HepG2 (cell line): ENCODE results near the gene NOL4L. TPM values are rescaled to one million over a fixed set of nuclear protein-coding genes. Genes with fewer than 3 reads are reported as not detected.

Experiments used
- HDAC6 ChIP-seq: fragments of 200-600 bp; sonication (generic); IDR thresholded peaks from 2 replicates; pipeline ENCODE4 v1.7.0; 2017; ENCODE audit warnings: mild to moderate bottlenecking, antibody characterized with exemption, low read length, low read depth
- ISL2 ChIP-seq: sonication (generic); formaldehyde crosslinking; IDR thresholded peaks from 2 replicates; pipeline ENCODE4 v1.5.0; 2020; ENCODE audit warnings: missing genetic modification reagents
- MAFK ChIP-seq, 2 experiments: IDR thresholded peaks in 1 of 2; conservative IDR thresholded peaks in 1 of 2; 2 replicates each; pipeline ENCODE4 v1.6.1; 2011; ENCODE audit warnings: improper control_type of control experiment in 2 of 2, low read length in 2 of 2
- NFRKB ChIP-seq: fragments of 450-650 bp; IDR thresholded peaks from 2 replicates; pipeline ENCODE4 v1.6.1; 2017
- PPARG ChIP-seq: conservative IDR thresholded peaks from 2 replicates; pipeline ENCODE4 v1.6.1; 2016; ENCODE audit warnings: missing biosample characterization, missing genetic modification reagents
- PRDM15 ChIP-seq: sonication (generic); formaldehyde crosslinking; IDR thresholded peaks from 2 replicates; pipeline ENCODE4 v1.4.0; 2020; ENCODE audit warnings: missing genetic modification reagents
- SP1 ChIP-seq, 2 experiments: fragments of 450-650 bp in 1 of 2; sonication (generic) in 1 of 2; formaldehyde crosslinking in 1 of 2; IDR thresholded peaks; 2 replicates each; pipeline versions ENCODE4 v1.4.0 to v1.6.1; 2016 to 2020; ENCODE audit warnings: missing genetic modification reagents in 1 of 2
- ZBTB25 ChIP-seq: IDR thresholded peaks from 2 replicates; pipeline ENCODE4 v1.6.1; 2018; ENCODE audit warnings: missing genetic modification reagents
- ZNF224 ChIP-seq: sonication (generic); formaldehyde crosslinking; IDR thresholded peaks from 2 replicates; pipeline ENCODE4 v1.5.0; 2020; ENCODE audit warnings: mild to moderate bottlenecking, missing genetic modification reagents
- ZNF225 ChIP-seq: sonication (generic); formaldehyde crosslinking; IDR thresholded peaks from 2 replicates; pipeline ENCODE4 v1.4.0; 2020; ENCODE audit warnings: mild to moderate bottlenecking, missing genetic modification reagents
- ZNF230 ChIP-seq: sonication (generic); formaldehyde crosslinking; IDR thresholded peaks from 2 replicates; pipeline ENCODE4 v1.4.0; 2020; ENCODE audit warnings: mild to moderate bottlenecking, missing genetic modification reagents
- ZNF264 ChIP-seq: sonication (generic); formaldehyde crosslinking; IDR thresholded peaks from 2 replicates; pipeline ENCODE4 v1.4.0; 2020; ENCODE audit warnings: missing genetic modification reagents
- ZNF563 ChIP-seq: sonication (generic); formaldehyde crosslinking; IDR thresholded peaks from 2 replicates; pipeline ENCODE4 v1.8.0; 2022; ENCODE audit warnings: mild to moderate bottlenecking, moderate library complexity, missing genetic modification reagents
- ZNF609 ChIP-seq: sonication (generic); formaldehyde crosslinking; IDR thresholded peaks from 2 replicates; pipeline ENCODE4 v1.4.0; 2020; ENCODE audit warnings: mild to moderate bottlenecking, missing genetic modification reagents, borderline replicate concordance
- ZNF737 ChIP-seq: sonication (generic); formaldehyde crosslinking; IDR thresholded peaks from 2 replicates; pipeline ENCODE4 v1.5.0; 2020; ENCODE audit warnings: missing genetic modification reagents, mild to moderate bottlenecking, borderline replicate concordance
- ZNF776 ChIP-seq: sonication (generic); formaldehyde crosslinking; IDR thresholded peaks from 2 replicates; pipeline ENCODE4 v1.4.0; 2020; ENCODE audit warnings: mild to moderate bottlenecking, missing genetic modification reagents
- ZSCAN20 ChIP-seq: sonication (generic); formaldehyde crosslinking; IDR thresholded peaks from 2 replicates; pipeline ENCODE4 v1.4.0; 2020; ENCODE audit warnings: missing genetic modification reagents, mild to moderate bottlenecking, borderline replicate concordance
- ZUFSP ChIP-seq: sonication (generic); formaldehyde crosslinking; IDR thresholded peaks from 2 replicates; pipeline ENCODE4 v1.9.0; 2021; ENCODE audit warnings: missing genetic modification reagents, mild to moderate bottlenecking, borderline replicate concordance
- polyA plus RNA-seq, 8 experiments: library from polyadenylated mRNA; depleted of rRNA in 3 of 8; stranded (reverse) in 7 of 8; unstranded in 1 of 8; fragments of >200 nt; fragmentation: Illumina TruSeq in 4 of 8; extraction: Trizol in 4 of 8; gene quantifications; 2 replicates each; pipeline versions ENCODE4 v1.2.1 to v1.2.3, GENCODE V29; 2011 to 2016; ENCODE audit warnings: low read depth in 4 of 8, missing spikeins in 1 of 8, mixed read lengths in 1 of 8; ENCODE audit not compliant: insufficient read depth in 1 of 8
- total RNA-seq, 5 experiments: library from RNA; depleted of rRNA; stranded (reverse); fragments of >200 nt; fragmentation: Illumina TruSeq; extraction: Trizol; gene quantifications; 2 replicates each; pipeline ENCODE4 v1.2.3, GENCODE V29; 2016; ENCODE audit warnings: low read depth in 1 of 5

NOL4L gene
- total and polyA plus RNA-seq, 2 of the 13 experiments (the other 11 are each of a cell fraction or from before 2014, with no cell fraction given): 16.6 to 35.4 TPM

GRCh38 chr20:32484225-32484957 lies 100.7 kb downstream of the NOL4L start (continued):
- TF ChIP-seq PRDM15 (CRISPR knock-in tag) (no peak), ZBTB25 (CRISPR knock-in tag) (no peak; the same call in 1 of the 2 replicates), ZNF737 (CRISPR knock-in tag) (no peak), ZNF776 (CRISPR knock-in tag) (peak; percentile 31; the same call in 1 of the 2 replicates), PPARG (CRISPR knock-in tag) (no peak), ZSCAN20 (CRISPR knock-in tag) (no peak), MAFK (conservative IDR thresholded peaks at IDR 0.05 in 1 of 2, IDR thresholded peaks at IDR 0.05 in 1 of 2; ENCODE audit: low read length in 2 of 2) (no peak), ZUFSP (CRISPR knock-in tag) (no peak), NFRKB (no peak), HDAC6 (no peak), ZNF563 (CRISPR knock-in tag) (no peak), ISL2 (0 out of 2 replicates have a peak, but pooled peaks have one; percentile 9), SP1 (IDR thresholded peaks at IDR 0.05) (no peak), SP1 (CRISPR knock-in tag; IDR thresholded peaks at IDR 0.05) (no peak; the same call in 1 of the 2 replicates), ZNF225 (CRISPR knock-in tag) (peak; percentile 62; the same call in 1 of the 2 replicates), ZNF230 (CRISPR knock-in tag) (no peak), ZNF264 (CRISPR knock-in tag) (no peak), ZNF224 (CRISPR knock-in tag) (no peak), ZNF609 (CRISPR knock-in tag) (0 out of 2 replicates have a peak, but pooled peaks have one; percentile 12)
